Measurements from ENCODE around the gene KCNH8.
"Not testable (repeated sequence)": the region's sequence is repeated elsewhere in the genome, so short reads cannot be mapped to it uniquely, and the experiment has no call there.

The KCNH8 gene

GRCh38 chr3:19147905-19148767, at the start of gene KCNH8:
KCNH8 (plus strand) TSS chr3:19148510; CDS start chr3:19148720, 210 bp downstream.
- H3K36me3 Mint-ChIP-seq (ENCODE audit: low read depth): peaks cover 3% of the 10 kb centered on the region
- peaks cover 10% of the 10 kb centered on the region for H3K4me1 Mint-ChIP-seq (ENCODE audit: low read depth)
- H3K4me3 Mint-ChIP-seq: peak within 1 kb of the TSS; percentile 89
- H3K9me3 Mint-ChIP-seq: peaks cover 6% of the 10 kb centered on the region
- peak within 1 kb of the TSS; percentile 58 for H3K27ac Mint-ChIP-seq
- peaks cover 49% of the 10 kb centered on the region for H3K27me3 Mint-ChIP-seq (ENCODE audit: low read depth)

GRCh38 chr3:19102654-19103290, 45.5 kb upstream of the KCNH8 start:
- peak overlapping the region; percentile 79 for H3K4me3 Mint-ChIP-seq
- peak overlapping the region; percentile 76 for H3K27ac Mint-ChIP-seq
- not testable (repeated sequence) for H3K36me3 Mint-ChIP-seq (ENCODE audit: low read depth); H3K27me3 Mint-ChIP-seq (ENCODE audit: low read depth); H3K9me3 Mint-ChIP-seq; H3K4me1 Mint-ChIP-seq (ENCODE audit: low read depth)

DNA sequence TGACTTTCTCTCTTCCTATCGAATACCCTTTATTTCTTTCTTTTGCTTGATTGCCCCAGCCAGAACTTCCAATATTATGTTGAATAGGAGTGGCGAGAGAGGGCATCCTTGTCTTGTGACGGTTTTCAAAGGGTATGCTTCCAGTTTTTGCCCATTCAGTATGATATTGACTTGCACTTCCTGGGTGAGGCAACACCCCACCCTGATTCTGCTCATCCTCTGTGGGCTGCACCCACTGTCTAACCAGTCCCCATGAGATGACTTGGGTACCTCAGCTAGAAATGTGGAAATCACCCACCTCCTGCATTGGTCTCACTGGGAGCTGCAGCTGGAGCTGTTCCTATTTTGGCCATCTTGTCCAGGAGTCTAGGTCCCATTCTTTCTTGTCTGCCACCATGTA, 44.8 kb upstream of the KCNH8 start:
- no peaks in the 10 kb centered on the region for H3K9me3 Mint-ChIP-seq
- H3K4me3 Mint-ChIP-seq: peak overlapping the region; percentile 79
- peak overlapping the region; percentile 76 for H3K27ac Mint-ChIP-seq
- H3K27me3 Mint-ChIP-seq (ENCODE audit: low read depth): no peaks in the 10 kb centered on the region
- no peaks in the 10 kb centered on the region for H3K36me3 Mint-ChIP-seq (ENCODE audit: low read depth)
- H3K4me1 Mint-ChIP-seq (ENCODE audit: low read depth): no peaks in the 10 kb centered on the region

DNA sequence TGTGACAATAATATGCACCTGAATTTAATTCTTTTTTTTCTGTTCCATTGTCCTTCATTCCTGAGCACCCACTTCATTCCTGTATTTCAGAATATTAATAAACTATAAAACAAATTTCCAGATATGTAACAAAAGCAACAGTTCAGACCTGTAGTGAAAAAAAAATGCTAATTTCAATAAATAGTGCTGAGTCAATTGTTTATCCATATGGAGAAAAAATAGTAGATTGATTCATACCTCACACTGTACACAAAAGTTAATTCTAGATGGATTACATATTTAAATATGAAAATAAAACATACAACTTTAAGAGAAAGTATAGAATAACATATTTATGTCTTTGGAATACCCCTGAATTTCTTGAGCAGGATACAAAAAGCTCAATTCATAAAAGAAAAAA, 43.9 kb upstream of the KCNH8 start:
- Mint-ChIP-seq H3K27ac (no peak overlapping the region), H3K9me3 (no peaks in the 10 kb centered on the region), H3K36me3 (ENCODE audit: low read depth) (no peaks in the 10 kb centered on the region), H3K4me1 (ENCODE audit: low read depth) (no peaks in the 10 kb centered on the region), H3K27me3 (ENCODE audit: low read depth) (no peaks in the 10 kb centered on the region), H3K4me3 (no peak overlapping the region)

DNA sequence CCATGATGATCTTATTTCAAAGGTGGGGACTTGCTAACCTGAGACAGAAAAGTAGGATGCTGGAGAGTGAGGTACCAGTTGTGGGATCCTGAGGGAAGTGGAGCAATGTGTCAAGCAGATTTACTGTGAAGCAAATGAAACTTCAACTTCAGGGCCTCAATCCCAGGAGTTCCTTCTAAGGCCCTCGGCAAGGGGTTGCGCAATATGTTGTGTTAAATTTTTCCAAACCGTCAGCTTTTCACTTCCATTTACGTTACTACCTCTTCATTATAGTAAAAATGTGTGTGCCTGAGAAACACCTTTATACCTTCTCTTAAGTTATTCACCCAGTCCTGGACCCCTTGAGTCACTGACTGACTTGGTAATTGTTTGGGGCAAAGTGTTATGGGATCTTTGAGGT, 42.5 kb upstream of the KCNH8 start:
- H3K27me3 Mint-ChIP-seq (ENCODE audit: low read depth): no peaks in the 10 kb centered on the region
- no peaks in the 10 kb centered on the region for H3K9me3 Mint-ChIP-seq
- no peaks in the 10 kb centered on the region for H3K4me1 Mint-ChIP-seq (ENCODE audit: low read depth)
- H3K36me3 Mint-ChIP-seq (ENCODE audit: low read depth): no peaks in the 10 kb centered on the region
- H3K27ac Mint-ChIP-seq: no peak overlapping the region
- no peak overlapping the region for H3K4me3 Mint-ChIP-seq

GRCh38 chr3:19106307-19106706, 42.0 kb upstream of the KCNH8 start:
- H3K36me3 Mint-ChIP-seq (ENCODE audit: low read depth): no peaks in the 10 kb centered on the region
- H3K4me3 Mint-ChIP-seq: no peak overlapping the region
- no peaks in the 10 kb centered on the region for H3K27me3 Mint-ChIP-seq (ENCODE audit: low read depth)
- H3K27ac Mint-ChIP-seq: no peak overlapping the region
- no peaks in the 10 kb centered on the region for H3K4me1 Mint-ChIP-seq (ENCODE audit: low read depth)
- no peaks in the 10 kb centered on the region for H3K9me3 Mint-ChIP-seq

- H3K4me3 Mint-ChIP-seq: no peak overlapping the region
- no peaks in the 10 kb centered on the region for H3K36me3 Mint-ChIP-seq (ENCODE audit: low read depth)
- peaks cover 4% of the 10 kb centered on the region for H3K27me3 Mint-ChIP-seq (ENCODE audit: low read depth)
- H3K4me1 Mint-ChIP-seq (ENCODE audit: low read depth): no peaks in the 10 kb centered on the region
- H3K9me3 Mint-ChIP-seq: no peaks in the 10 kb centered on the region
- no peak overlapping the region for H3K27ac Mint-ChIP-seq
These were observed 40.6 kb upstream of the KCNH8 start for GRCh38 chr3:19107719-19108118.

GRCh38 chr3:19110335-19110895, 37.9 kb upstream of the KCNH8 start:
- Mint-ChIP-seq H3K4me3 (no peak overlapping the region), H3K36me3 (ENCODE audit: low read depth) (no peaks in the 10 kb centered on the region), H3K27ac (no peak overlapping the region), H3K9me3 (no peaks in the 10 kb centered on the region), H3K4me1 (ENCODE audit: low read depth) (no peaks in the 10 kb centered on the region), H3K27me3 (ENCODE audit: low read depth) (peaks cover 4% of the 10 kb centered on the region)

DNA sequence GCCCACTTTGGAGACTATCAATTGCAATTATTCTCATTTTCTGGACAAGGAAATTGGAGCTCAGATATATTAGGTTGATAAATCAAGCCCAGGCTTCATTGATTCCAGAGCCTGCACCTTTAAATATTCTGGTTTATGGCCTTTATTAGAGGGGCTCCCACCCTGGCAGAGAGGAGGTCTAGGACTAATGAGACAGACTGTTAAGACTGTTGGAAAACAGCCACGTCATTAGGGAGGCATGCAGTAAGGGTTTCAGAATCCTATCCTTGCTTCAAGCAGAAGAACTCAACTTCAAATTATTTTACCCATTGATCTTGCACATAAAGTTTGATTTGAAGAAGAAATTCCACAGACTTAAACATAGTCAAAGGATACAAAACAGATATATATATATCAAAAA, 33.8 kb upstream of the KCNH8 start:
- Mint-ChIP-seq H3K9me3 (no peaks in the 10 kb centered on the region), H3K27me3 (ENCODE audit: low read depth) (peaks cover 4% of the 10 kb centered on the region), H3K36me3 (ENCODE audit: low read depth) (no peaks in the 10 kb centered on the region), H3K27ac (no peak overlapping the region), H3K4me1 (ENCODE audit: low read depth) (no peaks in the 10 kb centered on the region), H3K4me3 (no peak overlapping the region)

- H3K4me3 Mint-ChIP-seq: no peak overlapping the region
- peaks cover 4% of the 10 kb centered on the region for H3K27me3 Mint-ChIP-seq (ENCODE audit: low read depth)
- H3K4me1 Mint-ChIP-seq (ENCODE audit: low read depth): no peaks in the 10 kb centered on the region
- no peaks in the 10 kb centered on the region for H3K36me3 Mint-ChIP-seq (ENCODE audit: low read depth)
- H3K9me3 Mint-ChIP-seq: no peaks in the 10 kb centered on the region
- no peak overlapping the region for H3K27ac Mint-ChIP-seq
These were observed 32.1 kb upstream of the KCNH8 start for GRCh38 chr3:19116239-19116638.

- Mint-ChIP-seq H3K27me3 (ENCODE audit: low read depth) (no peaks in the 10 kb centered on the region), H3K9me3 (no peaks in the 10 kb centered on the region), H3K27ac (no peak overlapping the region), H3K4me3 (no peak overlapping the region), H3K4me1 (ENCODE audit: low read depth) (no peaks in the 10 kb centered on the region), H3K36me3 (ENCODE audit: low read depth) (no peaks in the 10 kb centered on the region)
These were observed 23.6 kb upstream of the KCNH8 start for GRCh38 chr3:19124752-19125151.

DNA sequence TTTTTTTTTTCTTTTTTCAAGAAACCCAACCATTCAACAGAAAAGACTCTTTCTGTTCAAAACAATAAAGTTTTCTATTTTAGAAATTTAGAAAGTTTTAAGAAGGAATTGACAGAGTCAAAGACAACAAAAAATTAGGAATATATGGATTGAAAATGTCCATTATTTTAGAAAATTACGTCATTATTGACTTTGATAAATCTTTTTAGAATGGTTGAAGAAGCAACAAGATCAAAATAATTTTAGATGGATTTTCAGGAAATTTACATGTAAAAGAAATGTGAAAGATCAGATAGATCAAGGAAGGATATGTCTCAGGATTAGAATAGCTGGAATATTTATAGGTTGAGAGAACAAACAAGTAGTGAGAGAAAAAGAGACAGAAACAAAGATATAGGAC, 8.4 kb upstream of the KCNH8 start:
- Mint-ChIP-seq H3K27me3 (ENCODE audit: low read depth) (peaks cover 7% of the 10 kb centered on the region), H3K4me3 (no peak overlapping the region), H3K36me3 (ENCODE audit: low read depth) (no peaks in the 10 kb centered on the region), H3K4me1 (ENCODE audit: low read depth) (no peaks in the 10 kb centered on the region), H3K9me3 (peaks cover 3% of the 10 kb centered on the region), H3K27ac (no peak overlapping the region)

DNA sequence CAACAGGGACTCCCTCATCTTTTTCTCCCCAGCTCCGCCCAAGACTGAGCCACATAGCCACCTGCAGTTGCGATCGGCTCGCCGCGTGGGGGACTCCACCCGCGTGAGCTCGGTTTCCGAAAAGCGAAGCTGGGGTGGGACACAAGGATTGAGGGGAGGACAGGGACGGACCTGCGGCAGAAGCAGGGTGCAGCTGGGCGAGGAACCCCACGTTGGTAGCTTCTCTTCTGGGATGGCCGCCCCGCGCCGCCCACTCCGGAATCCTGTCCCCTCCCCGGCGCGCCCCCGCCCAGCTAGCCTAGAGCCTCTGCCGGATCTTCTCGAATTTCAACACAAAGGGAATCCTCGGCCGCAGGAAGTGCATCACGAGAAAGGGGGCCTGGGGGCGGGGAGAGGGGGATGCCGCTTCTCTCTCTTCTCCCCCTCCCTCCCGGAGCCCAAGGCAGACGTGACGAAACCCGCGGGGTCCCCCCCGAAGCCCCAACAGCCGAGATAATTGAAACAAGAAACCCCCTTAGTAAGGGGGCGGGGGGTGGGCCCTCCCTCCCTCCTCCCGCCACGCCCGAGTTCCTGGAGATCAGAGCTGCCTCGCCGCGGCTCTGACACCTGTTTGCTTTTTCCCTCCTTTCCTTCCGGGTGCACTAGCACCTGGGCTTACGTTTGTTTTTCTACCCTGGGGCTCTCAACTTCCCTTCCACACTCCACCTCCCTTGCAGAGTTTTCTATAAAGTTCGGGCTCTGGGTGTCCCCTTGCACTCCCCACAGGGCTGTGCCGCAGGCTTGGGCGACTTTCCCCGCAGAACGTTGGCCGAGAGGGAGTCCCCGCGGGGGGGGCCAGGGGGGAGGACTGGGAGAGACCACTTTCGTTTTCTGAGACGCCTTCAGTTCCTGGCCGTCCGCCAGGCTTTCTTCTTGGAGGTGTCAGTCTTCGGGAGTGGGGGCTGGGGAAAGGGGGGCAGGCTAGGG, 1.3 kb upstream of the KCNH8 start:
- peak overlapping the region; percentile 89 for H3K4me3 Mint-ChIP-seq
- H3K27ac Mint-ChIP-seq: no peak overlapping the region
- H3K36me3 Mint-ChIP-seq (ENCODE audit: low read depth): peaks cover 3% of the 10 kb centered on the region
- H3K4me1 Mint-ChIP-seq (ENCODE audit: low read depth): peaks cover 10% of the 10 kb centered on the region
- peaks cover 55% of the 10 kb centered on the region for H3K27me3 Mint-ChIP-seq (ENCODE audit: low read depth)
- peaks cover 6% of the 10 kb centered on the region for H3K9me3 Mint-ChIP-seq

DNA sequence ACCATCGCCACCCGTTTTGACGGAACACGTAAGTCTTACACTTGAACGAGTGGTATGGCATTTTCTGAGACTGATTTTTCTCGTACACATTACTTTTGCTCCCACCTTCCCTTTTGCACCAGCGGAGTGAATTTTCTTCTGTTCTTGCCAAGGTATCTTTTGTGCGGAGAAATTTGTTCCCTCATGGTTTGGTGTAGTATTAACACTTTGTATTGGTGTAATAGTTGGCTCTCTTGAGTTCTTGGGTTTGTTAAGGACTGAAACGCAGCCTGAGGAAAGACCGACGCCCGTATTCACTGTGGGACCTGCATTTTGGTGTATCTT, 420 bp downstream of the KCNH8 start:
- Mint-ChIP-seq H3K4me1 (ENCODE audit: low read depth) (peaks cover 10% of the 10 kb centered on the region), H3K36me3 (ENCODE audit: low read depth) (peaks cover 3% of the 10 kb centered on the region), H3K4me3 (peak overlapping the region; percentile 57), H3K27ac (peak overlapping the region; percentile 58), H3K9me3 (peaks cover 6% of the 10 kb centered on the region), H3K27me3 (ENCODE audit: low read depth) (peaks cover 49% of the 10 kb centered on the region)

Data from T-helper 1 cell treated with Interleukin-12 subunit alpha and Interleukin-12 subunit beta and Interleukin-4 antibody, amounts not matched to agents 30 μg/mL and 1 μg/mL, for 36 hours (primary cell).